AG20443 (cell line): ENCODE measurements around the gene TBCCD1.
"Not testable (repeated sequence)": the region's sequence is repeated elsewhere in the genome, so short reads cannot be mapped to it uniquely, and the experiment has no call there.

ENCODE experiments used
- DNase-seq: peaks from one replicate; pipeline ENCODE4 v3.0.0; 2012; ENCODE audit warnings: low spot score, mixed read lengths

TBCCD1 gene

GRCh38 chr3:186594591-186595113 lies 27.5 kb upstream of the TBCCD1 start:
- no peak for DNase-seq

GRCh38 chr3:186593862-186594261 lies 26.7 kb upstream of the TBCCD1 start:
- DNase-seq = no peak

- no peak for DNase-seq
Observed at GRCh38 chr3:186592682-186593081, 25.5 kb upstream of the TBCCD1 start.

- DNase-seq = no peak
Observed at GRCh38 chr3:186590580-186591295, 23.6 kb upstream of the TBCCD1 start.

- DNase-seq = no peak
Observed at GRCh38 chr3:186589856-186590579, 22.9 kb upstream of the TBCCD1 start.

GRCh38 chr3:186589121-186589520 lies 22.0 kb upstream of the TBCCD1 start:
- no peak for DNase-seq

- no peak for DNase-seq
Observed at GRCh38 chr3:186588632-186589031, 21.5 kb upstream of the TBCCD1 start.

GRCh38 chr3:186587183-186587582 lies 20.0 kb upstream of the TBCCD1 start:
- DNase-seq = no peak

- DNase-seq = not testable (repeated sequence)
Observed at GRCh38 chr3:186586245-186586644, 19.1 kb upstream of the TBCCD1 start.

GRCh38 chr3:186583831-186584230 lies 16.7 kb upstream of the TBCCD1 start:
- DNase-seq = no peak

GRCh38 chr3:186582541-186582940 lies 15.4 kb upstream of the TBCCD1 start:
- no peak for DNase-seq

GRCh38 chr3:186580785-186581184 lies 13.6 kb upstream of the TBCCD1 start:
- no peak for DNase-seq

GRCh38 chr3:186577521-186577920 lies 10.4 kb upstream of the TBCCD1 start:
- DNase-seq = no peak

GRCh38 chr3:186571644-186572013 lies 4.5 kb upstream of the TBCCD1 start:
- no peak for DNase-seq

- DNase-seq = no peak
Observed at GRCh38 chr3:186570941-186571643, 4.0 kb upstream of the TBCCD1 start.

- DNase-seq = peak; percentile 98
Observed at GRCh38 chr3:186570096-186570940, 3.2 kb upstream of the TBCCD1 start, which contains the start of gene DNAJB11. Gene DNAJB11 (plus strand): TSS chr3:186570720. CDS start chr3:186570898, 178 bp downstream.

GRCh38 chr3:186569779-186570095 lies 2.6 kb upstream of the TBCCD1 start:
- DNase-seq = no peak

- DNase-seq = not testable (repeated sequence)
Observed at GRCh38 chr3:186569361-186569760, 2.2 kb upstream of the TBCCD1 start.

- DNase-seq = no peak
Observed at GRCh38 chr3:186566772-186567071, 417 bp downstream of the TBCCD1 start.

GRCh38 chr3:186564586-186564985 lies 2.6 kb downstream of the TBCCD1 start:
- no peak for DNase-seq

- DNase-seq = no peak
Observed at GRCh38 chr3:186552408-186553031, 14.6 kb downstream of the TBCCD1 start.

- DNase-seq = no peak
Observed at GRCh38 chr3:186551387-186551786, 15.8 kb downstream of the TBCCD1 start.
